Osteocyte (in vitro differentiated cells): ENCODE measurements around the gene FRMPD3. TPM values are rescaled to one million over a fixed set of nuclear protein-coding genes. Genes with fewer than 3 reads are reported as not detected.

ENCODE experiments used
- DNase-seq: peaks from one replicate; pipeline ENCODE4 v3.0.0; 2021; ENCODE audit warnings: mixed read lengths; ENCODE audit not compliant: unreplicated experiment; ENCODE audit errors: extremely low spot score
- H3K27ac Mint-ChIP-seq: one replicate; pipeline ENCODE4 v1.8.0; 2021; ENCODE audit warnings: mild to moderate bottlenecking, mixed read lengths; ENCODE audit not compliant: unreplicated experiment
- H3K27me3 Mint-ChIP-seq: one replicate; pipeline ENCODE4 v1.8.0; 2021; ENCODE audit warnings: mixed read lengths; ENCODE audit not compliant: unreplicated experiment
- H3K36me3 Mint-ChIP-seq: one replicate; pipeline ENCODE4 v1.8.0; 2021; ENCODE audit warnings: mixed read lengths; ENCODE audit not compliant: unreplicated experiment
- H3K4me1 Mint-ChIP-seq: one replicate; pipeline ENCODE4 v1.8.0; 2021; ENCODE audit warnings: mixed read lengths; ENCODE audit not compliant: unreplicated experiment
- H3K4me3 Mint-ChIP-seq: one replicate; pipeline ENCODE4 v1.8.0; 2021; ENCODE audit warnings: mild to moderate bottlenecking, moderate library complexity, mixed read lengths; ENCODE audit not compliant: unreplicated experiment
- H3K9me3 Mint-ChIP-seq: one replicate; pipeline ENCODE4 v1.8.0; 2021; ENCODE audit warnings: mixed read lengths; ENCODE audit not compliant: unreplicated experiment
- total RNA-seq: library from RNA; stranded (reverse); gene quantifications from 2 replicates; pipeline ENCODE4 v1.2.1, GENCODE V29; 2021
- TF ChIP-seq, protein P1 (sequence below): fragments of 200-600 bp; sonication (generic); IDR thresholded peaks from 2 replicates; pipeline ENCODE4 v1.5.0; 2021; ENCODE audit warnings: antibody characterized with exemption, mild to moderate bottlenecking, moderate library complexity

Gene FRMPD3
- total RNA-seq, 1 donor from 2014 or later, result not detected

DNA sequence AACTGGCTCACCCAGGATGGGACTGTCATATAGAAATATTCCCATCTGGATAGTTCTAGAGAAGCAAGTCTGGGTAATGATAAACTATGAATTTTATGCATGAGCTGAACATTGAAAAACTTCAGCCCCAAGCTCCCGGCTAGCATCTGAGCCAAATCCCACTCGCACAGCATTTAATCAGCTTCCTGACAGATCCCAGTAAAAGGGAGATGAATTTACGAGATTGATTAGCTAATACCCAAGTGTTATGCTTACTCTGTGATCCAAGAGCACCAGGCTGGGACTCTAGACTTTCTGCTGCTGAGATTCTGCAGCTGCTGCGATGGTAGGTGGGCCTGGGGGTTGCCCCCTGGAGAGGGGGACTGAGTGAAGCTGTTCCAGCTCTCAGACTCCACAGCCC lies 28.0 kb downstream of the FRMPD3 start:
- Mint-ChIP-seq H3K36me3 (no peaks in the 10 kb centered on the region), H3K27ac (no peak overlapping the region), H3K27me3 (peaks cover 3% of the 10 kb centered on the region), H3K4me1 (no peaks in the 10 kb centered on the region), H3K4me3 (no peak overlapping the region), H3K9me3 (no peaks in the 10 kb centered on the region)
- TF ChIP-seq, protein P1, sequence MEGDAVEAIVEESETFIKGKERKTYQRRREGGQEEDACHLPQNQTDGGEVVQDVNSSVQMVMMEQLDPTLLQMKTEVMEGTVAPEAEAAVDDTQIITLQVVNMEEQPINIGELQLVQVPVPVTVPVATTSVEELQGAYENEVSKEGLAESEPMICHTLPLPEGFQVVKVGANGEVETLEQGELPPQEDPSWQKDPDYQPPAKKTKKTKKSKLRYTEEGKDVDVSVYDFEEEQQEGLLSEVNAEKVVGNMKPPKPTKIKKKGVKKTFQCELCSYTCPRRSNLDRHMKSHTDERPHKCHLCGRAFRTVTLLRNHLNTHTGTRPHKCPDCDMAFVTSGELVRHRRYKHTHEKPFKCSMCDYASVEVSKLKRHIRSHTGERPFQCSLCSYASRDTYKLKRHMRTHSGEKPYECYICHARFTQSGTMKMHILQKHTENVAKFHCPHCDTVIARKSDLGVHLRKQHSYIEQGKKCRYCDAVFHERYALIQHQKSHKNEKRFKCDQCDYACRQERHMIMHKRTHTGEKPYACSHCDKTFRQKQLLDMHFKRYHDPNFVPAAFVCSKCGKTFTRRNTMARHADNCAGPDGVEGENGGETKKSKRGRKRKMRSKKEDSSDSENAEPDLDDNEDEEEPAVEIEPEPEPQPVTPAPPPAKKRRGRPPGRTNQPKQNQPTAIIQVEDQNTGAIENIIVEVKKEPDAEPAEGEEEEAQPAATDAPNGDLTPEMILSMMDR, result no peak
- no peak for DNase-seq

DNA sequence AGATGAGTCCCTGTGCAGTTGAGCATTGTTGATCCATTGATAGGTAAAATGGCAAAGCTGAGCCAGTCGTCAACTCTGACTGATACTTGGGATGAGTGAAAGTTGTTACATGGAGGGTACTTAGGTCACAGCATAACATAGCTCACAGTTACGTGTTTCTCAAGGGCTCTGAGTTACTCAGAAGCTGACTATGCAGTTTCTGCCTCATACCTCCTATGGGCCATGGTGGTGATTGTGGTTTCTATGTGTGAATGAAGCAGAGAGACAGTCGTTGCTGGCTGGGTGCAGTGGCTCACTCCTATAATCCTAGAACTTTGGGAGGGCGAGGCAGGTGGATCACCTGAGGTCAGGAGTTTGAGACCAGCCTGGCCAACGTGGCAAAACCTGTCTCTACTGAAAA lies 30.8 kb downstream of the FRMPD3 start:
- no peak overlapping the region for H3K27ac Mint-ChIP-seq

DNA sequence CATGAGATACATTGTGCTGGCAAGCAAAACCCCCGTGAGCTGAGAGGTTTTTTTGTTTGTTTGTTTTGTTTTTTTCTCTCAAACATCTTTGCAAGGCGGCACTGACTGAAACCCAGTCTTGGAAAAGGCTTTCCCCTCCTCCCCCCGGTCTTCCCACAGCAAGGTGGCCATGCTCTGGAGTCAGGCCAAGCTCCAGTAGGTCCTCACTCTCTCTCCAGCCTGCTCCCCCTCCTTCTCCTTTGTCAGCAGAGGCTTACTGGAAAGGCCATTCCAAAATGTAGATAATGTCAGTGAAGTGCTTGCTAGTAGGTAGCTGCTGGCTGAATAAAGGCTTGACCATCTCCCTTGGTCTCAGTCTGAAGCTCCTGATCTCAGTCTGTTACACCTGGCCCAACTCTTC lies 32.6 kb downstream of the FRMPD3 start:
- Mint-ChIP-seq H3K9me3 (no peaks in the 10 kb centered on the region), H3K27ac (no peak overlapping the region), H3K4me1 (no peaks in the 10 kb centered on the region), H3K36me3 (no peaks in the 10 kb centered on the region), H3K4me3 (no peak overlapping the region), H3K27me3 (peaks cover 3% of the 10 kb centered on the region)
- no peak for DNase-seq
- TF ChIP-seq, protein P1, result no peak

More for the DNA sequence above, 30.8 kb downstream of the FRMPD3 start:
- DNase-seq, result no peak
- Mint-ChIP-seq H3K4me3 (no peak overlapping the region), H3K36me3 (no peaks in the 10 kb centered on the region), H3K27me3 (peaks cover 3% of the 10 kb centered on the region), H3K9me3 (no peaks in the 10 kb centered on the region), H3K4me1 (no peaks in the 10 kb centered on the region)
- TF ChIP-seq, protein P1, result no peak

DNA sequence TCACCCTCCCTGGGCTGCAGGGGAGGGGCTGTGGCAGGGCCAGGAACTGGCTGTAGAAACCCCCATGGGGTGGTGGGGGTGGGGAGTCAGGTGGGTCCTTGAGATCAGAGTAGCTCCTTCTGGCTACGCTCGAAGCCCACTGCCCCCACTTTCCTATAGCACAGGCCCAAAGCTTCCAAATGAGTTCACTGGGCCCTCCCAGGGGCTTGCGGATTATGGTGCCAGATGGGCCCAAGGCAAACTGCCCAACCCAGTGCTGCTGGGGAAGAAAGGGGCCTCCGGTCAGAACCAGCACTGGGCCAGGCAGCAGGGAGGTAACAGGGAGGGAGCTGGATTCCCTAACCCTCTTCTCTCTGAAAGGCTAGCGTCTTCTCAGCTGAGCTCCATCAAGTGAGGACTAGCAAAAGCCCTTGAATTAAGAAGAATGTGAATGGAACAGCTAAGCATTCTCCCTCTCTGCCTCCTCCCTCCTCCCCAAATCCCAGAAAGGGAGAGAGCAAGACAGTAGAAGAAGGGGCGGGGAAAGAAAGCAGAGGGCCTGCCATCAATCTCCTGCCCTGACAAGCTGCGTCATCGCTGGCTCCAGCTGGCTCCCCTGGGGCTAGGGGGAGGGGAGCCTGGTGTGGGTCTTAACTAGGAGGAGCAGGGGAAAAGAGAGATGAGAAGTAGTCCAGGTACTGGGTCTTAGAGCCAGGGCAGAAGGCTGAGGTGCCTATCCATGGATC lies 34.7 kb downstream of the FRMPD3 start:
- H3K4me3 Mint-ChIP-seq, result no peak overlapping the region
- H3K27me3 Mint-ChIP-seq, result peaks cover 3% of the 10 kb centered on the region
- TF ChIP-seq, protein P1, result no peak
- H3K27ac Mint-ChIP-seq, result no peak overlapping the region
- no peaks in the 10 kb centered on the region for H3K36me3 Mint-ChIP-seq
- no peaks in the 10 kb centered on the region for H3K4me1 Mint-ChIP-seq
- H3K9me3 Mint-ChIP-seq, result peaks cover 7% of the 10 kb centered on the region
- DNase-seq, result no peak

DNA sequence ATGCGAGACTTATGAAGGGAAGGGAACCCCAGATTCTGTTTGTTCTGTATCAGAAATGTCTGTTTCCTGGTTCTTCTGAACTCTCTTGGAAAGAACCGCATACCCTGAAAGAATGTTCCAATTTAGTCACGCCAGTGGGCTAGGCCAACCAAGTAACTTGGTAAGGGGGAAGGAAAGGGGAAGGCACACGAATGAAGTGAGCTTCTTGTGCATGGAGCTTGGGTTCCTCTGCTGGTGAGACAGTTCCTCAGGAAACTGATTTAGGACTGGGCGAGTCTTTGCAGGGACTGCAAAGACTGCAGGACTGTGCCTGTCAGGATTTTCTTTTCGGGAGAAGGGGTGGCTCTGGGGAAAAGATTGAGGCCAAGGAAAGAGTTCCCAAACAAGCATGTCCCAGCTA lies 35.6 kb downstream of the FRMPD3 start:
- TF ChIP-seq, protein P1, result no peak
- Mint-ChIP-seq H3K4me3 (no peak overlapping the region), H3K9me3 (peaks cover 7% of the 10 kb centered on the region), H3K27ac (no peak overlapping the region), H3K27me3 (no peaks in the 10 kb centered on the region), H3K36me3 (no peaks in the 10 kb centered on the region), H3K4me1 (no peaks in the 10 kb centered on the region)
- DNase-seq, result no peak
